Inferior parietal cortex (tissue), 1 donor: ENCODE data around the gene CDH12.
"Not testable (repeated sequence)": the region's sequence is repeated elsewhere in the genome, so short reads cannot be mapped to it uniquely, and the experiment has no call there.

Experiments used
- DNase-seq: peaks from one replicate; pipeline ENCODE4 v3.0.0-alpha.2; 2016; ENCODE audit errors: extremely low spot score

The CDH12 gene

GRCh38 chr5:22156953-22157352 is 696.2 kb downstream of the CDH12 start:
- DNase-seq: not testable (repeated sequence)

GRCh38 chr5:22154779-22155178 is 698.4 kb downstream of the CDH12 start:
- DNase-seq: not testable (repeated sequence)

- DNase-seq: not testable (repeated sequence)
Measured at GRCh38 chr5:22151801-22152200, 701.3 kb downstream of the CDH12 start.

- not testable (repeated sequence) for DNase-seq
Measured at GRCh38 chr5:22140418-22140817, 712.7 kb downstream of the CDH12 start.

- DNase-seq: not testable (repeated sequence)
Measured at GRCh38 chr5:22139662-22140300, 713.4 kb downstream of the CDH12 start.

- peak; percentile 45 for DNase-seq
Measured at GRCh38 chr5:22111320-22111719, 741.8 kb downstream of the CDH12 start.

GRCh38 chr5:22109315-22109714 is 743.8 kb downstream of the CDH12 start:
- no peak for DNase-seq

GRCh38 chr5:22108545-22108944 is 744.6 kb downstream of the CDH12 start:
- DNase-seq: no peak

- DNase-seq: no peak
Measured at GRCh38 chr5:22102823-22103359, 750.3 kb downstream of the CDH12 start.

- no peak for DNase-seq
Measured at GRCh38 chr5:22088517-22088916, 764.6 kb downstream of the CDH12 start.

GRCh38 chr5:22079566-22079965 is 773.6 kb downstream of the CDH12 start:
- no peak for DNase-seq

- no peak for DNase-seq
Measured at GRCh38 chr5:22079002-22079401, 774.1 kb downstream of the CDH12 start.

GRCh38 chr5:22076586-22076985 is 776.6 kb downstream of the CDH12 start:
- DNase-seq: no peak

- no peak for DNase-seq
Measured at GRCh38 chr5:22070186-22070728, 782.9 kb downstream of the CDH12 start.

GRCh38 chr5:22063717-22064116 is 789.4 kb downstream of the CDH12 start:
- DNase-seq: no peak

- no peak for DNase-seq
Measured at GRCh38 chr5:22058620-22059019, 794.5 kb downstream of the CDH12 start.

- DNase-seq: no peak
Measured at GRCh38 chr5:22057012-22057411, 796.1 kb downstream of the CDH12 start.

GRCh38 chr5:22056601-22057000 is 796.5 kb downstream of the CDH12 start:
- DNase-seq: no peak

- no peak for DNase-seq
Measured at GRCh38 chr5:22053195-22053594, 799.9 kb downstream of the CDH12 start.

GRCh38 chr5:22051881-22052280 is 801.3 kb downstream of the CDH12 start:
- no peak for DNase-seq

- DNase-seq: no peak
Measured at GRCh38 chr5:22050931-22051330, 802.2 kb downstream of the CDH12 start.

GRCh38 chr5:22044229-22044628 is 808.9 kb downstream of the CDH12 start:
- DNase-seq: no peak

- DNase-seq: no peak
Measured at GRCh38 chr5:22036061-22036460, 817.1 kb downstream of the CDH12 start.

GRCh38 chr5:22033066-22033465 is 820.1 kb downstream of the CDH12 start:
- no peak for DNase-seq
